HepG2 (cell line): ENCODE results near the gene CCNJL. TPM values are rescaled to one million over a fixed set of nuclear protein-coding genes. Genes with fewer than 3 reads are reported as not detected.
A peak's percentile ranks its signal among the peaks of the same experiment; 100 is the strongest.

Experiments
- ATAC-seq: fragments of 200-7000 bp; cut with Tn5 transposase; 3 replicates; pipeline ENCODE4 v1.9.1; 2020; ENCODE audit warnings: mild to moderate bottlenecking, moderate library complexity
- BruUV-seq: library from RNA; stranded (reverse); fragments of 400-500 nt; replicated peaks from 2 replicates; lab custom pipeline; 2021; lab: Mats Ljungman, UMichigan
- CTCF ChIA-PET: fragments of 300-600 bp; formaldehyde crosslinking; extraction: SDS; loops from one replicate; lab custom pipeline; 2021; ENCODE audit warnings: low total read pairs, inconsistent platforms, low intra/inter-chr PET ratio; lab: Yijun Ruan, JAX
- POLR2A ChIA-PET: fragments of 350-600 bp; sonication (Branson Sonifier 250); formaldehyde crosslinking; loops from one replicate; lab custom pipeline; 2020; ENCODE audit warnings: antibody characterized with exemption, inconsistent platforms; lab: Yijun Ruan, JAX
- DNase-seq: peaks from one replicate; pipeline ENCODE4 v3.0.0-alpha.2; 2015; ENCODE audit warnings: low spot score
- FAIRE-seq: peaks from 3 replicates; lab custom pipeline; 2011; peaks lifted over from hg19 to GRCh38; lab: Jason Lieb, UNC
- H2AFZ ChIP-seq: one replicate; pipeline ENCODE4 v1.6.1; 2011; ENCODE audit warnings: low read length, inconsistent platforms
- H3K27ac ChIP-seq: fragments of 300-600 bp; 3 replicates; pipeline ENCODE4 v1.8.0; 2011; ENCODE audit warnings: mixed run types, mild to moderate bottlenecking, mixed read lengths, low read length, inconsistent platforms; ENCODE audit not compliant: insufficient read depth; ENCODE audit errors: extremely low read length
- H3K27me3 ChIP-seq, 2 experiments: fragments of 200-600 bp in 1 of 2; 2 replicates in 1 of 2; 3 replicates in 1 of 2; pipeline versions ENCODE4 v1.6.0 to v1.8.0; 2011; ENCODE audit warnings: low read length in 2 of 2, mild to moderate bottlenecking in 2 of 2, moderate library complexity in 2 of 2, inconsistent platforms in 1 of 2; ENCODE audit not compliant: insufficient read depth in 2 of 2, control insufficient read depth in 1 of 2
- H3K36me3 ChIP-seq, 2 experiments: fragments of 200-600 bp in 1 of 2; replicated peaks in 1 of 2; 2 replicates in 1 of 2; 3 replicates in 1 of 2; pipeline versions ENCODE4 v1.5.1 to v1.8.0; 2011; ENCODE audit warnings: low read length in 2 of 2, inconsistent platforms in 1 of 2; ENCODE audit not compliant: insufficient read depth in 2 of 2, control insufficient read depth in 1 of 2
- H3K4me1 ChIP-seq: 2 replicates; pipeline ENCODE4 v1.5.1; 2012; ENCODE audit warnings: low read length, inconsistent platforms; ENCODE audit not compliant: insufficient read depth
- H3K4me2 ChIP-seq: 2 replicates; pipeline ENCODE4 v1.6.0; 2011; ENCODE audit warnings: low read depth, low read length, inconsistent platforms
- H3K4me3 ChIP-seq, 3 experiments: fragments of 200-600 bp in 1 of 3; sonication (generic), shearing (Covaris generic) in 1 of 3; replicated peaks in 1 of 3; 2 replicates each; pipeline ENCODE4 v1.5.1; 2011 to 2016; ENCODE audit warnings: low read length in 3 of 3, inconsistent platforms in 2 of 3, low read depth in 2 of 3, mild to moderate bottlenecking in 2 of 3, control low read depth in 1 of 3, mixed read lengths in 1 of 3; ENCODE audit not compliant: insufficient read depth in 1 of 3
- H3K79me2 ChIP-seq: one replicate; pipeline ENCODE4 v1.6.1; 2011; ENCODE audit warnings: low read length, inconsistent platforms; ENCODE audit not compliant: insufficient read depth
- H3K9ac ChIP-seq: 2 replicates; pipeline ENCODE4 v1.6.0; 2011; ENCODE audit warnings: mild to moderate bottlenecking, low read depth, low read length, inconsistent platforms; ENCODE audit not compliant: insufficient read depth
- H3K9me3 ChIP-seq: 2 replicates; pipeline ENCODE4 v1.5.1; 2012; ENCODE audit warnings: mild to moderate bottlenecking, low read length
- H4K20me1 ChIP-seq: 2 replicates; pipeline ENCODE4 v1.6.0; 2011; ENCODE audit warnings: inconsistent platforms, mild to moderate bottlenecking, low read length, moderate library complexity; ENCODE audit not compliant: insufficient read depth
- KDM2A ChIP-seq: sonication (generic); formaldehyde crosslinking; IDR thresholded peaks from 2 replicates; pipeline ENCODE4 v1.4.0; 2020; ENCODE audit warnings: low read depth, missing genetic modification reagents, borderline replicate concordance
- NR1H2 ChIP-seq: sonication (generic); formaldehyde crosslinking; IDR thresholded peaks from 2 replicates; pipeline ENCODE4 v1.8.1; 2022; ENCODE audit warnings: low read depth, missing genetic modification reagents, borderline replicate concordance
- NR2F1 ChIP-seq, 2 experiments: fragments of 450-650 bp in 1 of 2; formaldehyde crosslinking in 1 of 2; IDR thresholded peaks; 2 replicates each; pipeline versions ENCODE4 v1.5.0 to v1.6.1; 2016 to 2020; ENCODE audit warnings: mild to moderate bottlenecking in 1 of 2, missing compliant biosample characterization in 1 of 2, missing genetic modification reagents in 1 of 2, moderate library complexity in 1 of 2
- PAF1 ChIP-seq: IDR thresholded peaks from 2 replicates; pipeline ENCODE4 v1.6.1; 2016; ENCODE audit warnings: missing genetic modification reagents, missing compliant biosample characterization
- SNAPC2 ChIP-seq: sonication (generic); formaldehyde crosslinking; IDR thresholded peaks from 2 replicates; pipeline ENCODE4 v1.8.1; 2022; ENCODE audit warnings: mild to moderate bottlenecking, missing genetic modification reagents
- ZBTB46 ChIP-seq: sonication (generic); formaldehyde crosslinking; IDR thresholded peaks from 2 replicates; pipeline ENCODE4 v1.4.0; 2020; ENCODE audit warnings: mild to moderate bottlenecking, missing genetic modification reagents, borderline replicate concordance
- ZFP37 ChIP-seq: sonication (generic); formaldehyde crosslinking; IDR thresholded peaks from 2 replicates; pipeline ENCODE4 v1.4.0; 2020; ENCODE audit warnings: missing genetic modification reagents, borderline replicate concordance
- ZNF264 ChIP-seq: sonication (generic); formaldehyde crosslinking; IDR thresholded peaks from 2 replicates; pipeline ENCODE4 v1.4.0; 2020; ENCODE audit warnings: missing genetic modification reagents
- WGBS: methylation state at CpG from one replicate; pipeline ENCODE4 v1.1.6; 2017; ENCODE audit warnings: low lambda C conversion rate; 5-methylcytosine and 5-hydroxymethylcytosine counted together
- in situ Hi-C: cut with HindIII; loops from 2 replicates; pipeline ENCODE4 v1.10.0; 2017; ENCODE audit warnings: low pct_unique_long_range_greater_than_20kb; ENCODE audit not compliant: extremely low pct_ligation_motif_present
- intact Hi-C: fragments of 100-400 bp; cut with micrococcal nuclease; formaldehyde crosslinking; loops from one replicate; pipeline ENCODE4 v1.10.0; 2022; ENCODE audit not compliant: unreplicated experiment
- polyA plus RNA-seq, 8 experiments: library from polyadenylated mRNA; depleted of rRNA in 3 of 8; stranded (reverse) in 7 of 8; unstranded in 1 of 8; fragments of >200 nt; fragmentation: Illumina TruSeq in 4 of 8; extraction: Trizol in 4 of 8; gene quantifications; 2 replicates each; pipeline versions ENCODE4 v1.2.1 to v1.2.3, GENCODE V29; 2011 to 2016; ENCODE audit warnings: low read depth in 4 of 8, missing spikeins in 1 of 8, mixed read lengths in 1 of 8; ENCODE audit not compliant: insufficient read depth in 1 of 8
- total RNA-seq, 5 experiments: library from RNA; depleted of rRNA; stranded (reverse); fragments of >200 nt; fragmentation: Illumina TruSeq; extraction: Trizol; gene quantifications; 2 replicates each; pipeline ENCODE4 v1.2.3, GENCODE V29; 2016; ENCODE audit warnings: low read depth in 1 of 5

The CCNJL gene
- total and polyA plus RNA-seq, 2 of the 13 experiments (the other 11 are each of a cell fraction or from before 2014, with no cell fraction given), result 1.6 to 4.4 TPM

GRCh38 chr5:160245506-160246086 is 66.8 kb downstream of the CCNJL start:
- H3K36me3 ChIP-seq, result no peaks in the 10 kb centered on the region
- ATAC-seq (peak; percentile 21; the same call in 1 of the 3 replicates), DNase-seq (no peak), FAIRE-seq (no peak)
- no peaks in the 10 kb centered on the region for H4K20me1 ChIP-seq
- in situ Hi-C loops (no loop called here), intact Hi-C loops (no loop called here)
- H3K4me2 ChIP-seq, result no peak overlapping the region
- POLR2A ChIA-PET, result no interaction called here
- H3K9me3 ChIP-seq, result no peaks in the 10 kb centered on the region
- no peak overlapping the region for H2AFZ ChIP-seq
- CTCF ChIA-PET, result no interaction called here
- no peaks in the 10 kb centered on the region; a peak in 1 of 5 replicates for H3K27me3 ChIP-seq
- no TSS peak for BruUV-seq
- TF ChIP-seq ZFP37 (no peak), NR1H2 (CRISPR knock-in tag) (no peak), SNAPC2 (CRISPR knock-in tag) (no peak), NR2F1 (CRISPR knock-in tag; IDR thresholded peaks at IDR 0.05) (no peak), KDM2A (CRISPR knock-in tag) (no peak), ZBTB46 (CRISPR knock-in tag) (no peak), PAF1 (CRISPR knock-in tag) (no peak), ZNF264 (CRISPR knock-in tag) (no peak)
- TF ChIP-seq, all 625 proteins: peak for 0
- H3K4me1 ChIP-seq, result no peaks in the 10 kb centered on the region
- WGBS, result 31% methylated on average over 3 of the region's 9 CpGs
- no peak overlapping the region for H3K27ac ChIP-seq
- no peaks in the 10 kb centered on the region for H3K79me2 ChIP-seq
- H3K4me3 ChIP-seq, result no peak overlapping the region
- no peak overlapping the region for H3K9ac ChIP-seq
